GM19351 (cell line): Measurements from ENCODE around the gene TMEM204.

Source experiments
- ATAC-seq: cut with Tn5 transposase; IDR thresholded peaks from one replicate; pipeline ENCODE4 v1.9.1; 2021; ENCODE audit warnings: mild to moderate bottlenecking, moderate library complexity; ENCODE audit not compliant: unreplicated experiment

Gene TMEM204

DNA sequence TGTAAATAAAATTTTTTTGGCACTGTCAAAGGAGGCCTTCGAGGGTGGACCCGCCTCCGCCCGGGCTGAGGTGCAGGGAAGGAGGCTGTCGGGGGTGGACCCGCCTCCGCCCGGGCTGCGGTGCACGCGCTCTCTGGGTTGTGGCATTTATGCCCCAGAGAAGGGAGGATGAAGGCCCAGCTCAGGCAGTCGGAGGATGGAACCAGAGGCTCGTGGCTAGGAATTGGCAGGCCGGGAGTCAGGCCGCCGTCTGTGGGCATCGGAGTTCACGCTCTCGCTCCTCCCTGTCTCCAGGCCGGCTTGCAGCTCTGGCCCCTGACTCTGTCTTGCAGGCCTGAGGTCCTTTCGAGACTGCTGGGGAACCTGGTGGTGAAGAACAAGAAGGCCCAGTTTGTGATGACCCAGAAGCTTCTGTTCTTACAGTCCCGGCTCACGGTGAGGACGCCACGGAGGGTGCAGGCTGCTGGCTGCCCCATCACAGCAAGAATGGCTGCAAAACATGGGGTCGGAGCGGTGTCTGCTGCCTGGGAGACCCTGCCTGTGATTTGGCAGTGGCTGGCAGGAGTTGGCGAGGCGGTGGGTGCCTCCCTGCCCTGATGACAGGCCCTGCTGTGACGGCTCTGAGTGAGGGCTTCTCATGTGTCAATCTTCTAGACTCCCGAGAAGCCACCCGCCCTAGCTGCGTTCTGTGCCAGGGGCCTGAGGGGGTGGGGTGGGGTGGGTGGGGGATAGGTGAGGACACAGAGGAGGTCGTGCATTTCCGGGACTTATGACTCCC lies 34.4 kb upstream of the TMEM204 start:
- no peak for ATAC-seq

DNA sequence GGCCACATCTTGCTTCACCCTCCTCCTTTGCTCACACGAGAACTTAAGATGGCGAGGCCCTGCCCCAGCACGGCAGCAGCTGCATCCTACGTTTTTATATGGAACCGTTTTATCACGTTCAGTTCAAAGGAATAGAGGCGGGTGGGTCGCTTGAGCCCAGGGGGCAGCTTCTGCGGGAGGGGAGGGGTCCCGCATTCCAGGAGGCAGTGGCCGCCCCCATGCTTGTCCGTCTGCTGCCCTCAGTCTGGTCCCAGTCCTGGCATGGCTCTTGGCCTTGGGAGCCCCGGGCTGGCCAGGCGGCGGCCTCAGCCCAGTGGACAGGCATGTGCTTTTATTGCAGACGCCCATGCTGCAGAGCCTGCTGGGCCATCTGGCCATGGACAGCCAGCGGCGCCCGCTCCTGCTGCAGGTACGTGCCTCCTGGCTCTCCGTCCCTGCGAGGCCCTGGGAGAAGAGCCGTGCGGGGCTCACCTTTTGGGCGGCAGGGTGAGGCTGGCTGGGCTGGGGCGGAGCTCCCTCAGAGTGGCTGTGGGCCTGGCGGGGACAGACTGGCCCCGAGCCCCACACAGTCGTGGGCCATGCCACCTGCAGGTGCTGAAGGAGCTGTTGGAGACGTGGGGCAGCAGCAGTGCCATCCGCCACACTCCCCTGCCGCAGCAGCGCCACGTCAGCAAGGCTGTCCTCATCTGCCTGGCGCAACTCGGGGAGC lies 33.6 kb upstream of the TMEM204 start:
- no peak for ATAC-seq

DNA sequence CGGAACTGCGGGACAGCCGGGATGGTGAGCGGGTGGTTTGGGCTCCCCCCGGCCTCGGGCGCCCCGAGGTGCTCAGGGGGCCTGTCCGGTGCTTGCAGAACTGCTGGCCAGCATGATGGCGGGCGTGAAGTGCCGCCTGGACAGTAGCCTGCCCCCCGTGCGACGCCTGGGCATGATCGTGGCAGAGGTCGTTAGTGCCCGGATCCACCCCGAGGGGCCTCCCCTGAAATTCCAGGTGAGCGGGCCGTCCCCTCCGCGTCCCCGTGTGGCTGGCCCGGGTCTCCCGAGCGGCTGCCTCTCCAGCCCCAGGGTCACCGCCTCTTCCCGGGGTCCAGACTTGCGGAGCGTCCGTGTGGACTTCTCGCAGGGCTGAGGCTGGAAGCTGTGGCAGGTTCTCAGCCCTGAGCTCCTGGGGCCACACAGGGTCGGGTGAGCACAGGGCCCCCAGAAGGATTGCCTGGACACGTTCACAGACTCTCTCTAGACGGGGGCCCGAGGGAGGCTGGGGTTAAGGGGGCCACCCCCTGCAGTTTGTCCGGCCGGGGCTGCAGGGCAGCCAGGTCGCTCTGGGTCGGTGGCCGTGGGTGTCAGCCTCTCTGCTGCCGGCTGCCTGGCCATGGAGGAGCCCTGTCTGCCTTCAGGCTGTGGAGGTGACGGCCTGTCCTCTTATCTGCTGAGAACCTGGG lies 32.9 kb upstream of the TMEM204 start:
- ATAC-seq, result no peak

DNA sequence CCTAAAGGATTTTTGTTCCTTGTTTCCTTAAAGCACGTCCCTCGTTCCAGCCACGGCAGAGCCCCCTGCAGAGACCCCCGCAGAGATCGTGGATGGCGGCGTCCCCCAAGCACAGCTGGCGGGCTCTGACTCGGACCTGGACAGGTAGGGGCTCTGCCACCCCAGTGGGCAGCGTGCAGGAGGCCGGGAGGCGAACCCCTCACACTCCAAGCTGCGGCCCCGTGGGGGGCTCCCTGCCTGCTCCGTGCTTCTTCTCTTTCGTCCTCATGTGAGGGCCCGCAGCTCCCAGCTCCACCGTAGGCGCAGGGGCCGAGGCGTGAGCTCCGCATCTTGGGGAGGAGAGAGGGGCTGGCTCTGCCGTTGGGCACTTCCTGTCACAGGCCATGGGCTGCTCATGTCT lies 31.8 kb upstream of the TMEM204 start:
- no peak for ATAC-seq

DNA sequence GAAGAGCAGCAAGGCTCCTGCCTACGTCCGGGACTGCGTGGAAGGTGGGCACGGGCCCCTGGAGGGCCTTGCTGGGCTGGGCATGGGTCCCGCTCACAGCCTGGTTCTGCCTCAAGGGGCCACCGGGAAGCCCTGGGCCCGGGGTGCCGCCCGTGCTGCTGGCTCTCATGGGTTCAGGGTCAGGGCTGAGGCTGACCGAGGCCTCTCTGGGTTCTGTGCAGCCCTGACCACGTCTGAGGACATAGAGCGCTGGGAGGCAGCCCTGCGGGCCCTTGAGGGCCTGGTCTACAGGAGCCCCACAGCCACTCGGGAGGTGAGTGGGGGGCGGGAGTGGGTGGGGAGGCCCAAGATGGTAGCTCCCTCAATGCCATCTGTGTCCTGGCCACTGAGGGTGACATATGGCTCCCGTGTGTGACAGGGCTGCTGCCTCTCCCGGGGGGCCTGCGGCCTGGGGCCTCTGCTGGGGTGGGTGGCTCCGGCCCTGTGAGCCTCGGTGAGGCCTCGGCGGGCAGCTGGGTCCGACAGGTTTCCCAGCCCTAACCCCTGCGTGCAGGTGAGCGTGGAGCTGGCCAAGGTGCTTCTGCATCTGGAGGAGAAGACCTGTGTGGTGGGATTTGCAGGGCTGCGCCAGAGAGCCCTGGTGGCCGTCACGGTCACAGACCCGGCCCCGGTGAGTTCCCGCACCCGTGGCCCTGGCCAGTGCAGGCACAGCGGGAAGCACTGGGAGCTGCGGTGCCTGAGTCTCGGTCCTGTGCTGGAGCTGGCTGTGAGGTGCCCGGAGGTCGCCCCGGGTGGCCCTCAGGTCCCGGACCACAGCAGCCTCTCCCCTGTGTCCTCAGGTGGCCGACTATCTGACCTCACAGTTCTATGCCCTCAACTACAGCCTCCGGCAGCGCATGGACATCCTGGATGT lies 31.1 kb upstream of the TMEM204 start:
- no peak for ATAC-seq

DNA sequence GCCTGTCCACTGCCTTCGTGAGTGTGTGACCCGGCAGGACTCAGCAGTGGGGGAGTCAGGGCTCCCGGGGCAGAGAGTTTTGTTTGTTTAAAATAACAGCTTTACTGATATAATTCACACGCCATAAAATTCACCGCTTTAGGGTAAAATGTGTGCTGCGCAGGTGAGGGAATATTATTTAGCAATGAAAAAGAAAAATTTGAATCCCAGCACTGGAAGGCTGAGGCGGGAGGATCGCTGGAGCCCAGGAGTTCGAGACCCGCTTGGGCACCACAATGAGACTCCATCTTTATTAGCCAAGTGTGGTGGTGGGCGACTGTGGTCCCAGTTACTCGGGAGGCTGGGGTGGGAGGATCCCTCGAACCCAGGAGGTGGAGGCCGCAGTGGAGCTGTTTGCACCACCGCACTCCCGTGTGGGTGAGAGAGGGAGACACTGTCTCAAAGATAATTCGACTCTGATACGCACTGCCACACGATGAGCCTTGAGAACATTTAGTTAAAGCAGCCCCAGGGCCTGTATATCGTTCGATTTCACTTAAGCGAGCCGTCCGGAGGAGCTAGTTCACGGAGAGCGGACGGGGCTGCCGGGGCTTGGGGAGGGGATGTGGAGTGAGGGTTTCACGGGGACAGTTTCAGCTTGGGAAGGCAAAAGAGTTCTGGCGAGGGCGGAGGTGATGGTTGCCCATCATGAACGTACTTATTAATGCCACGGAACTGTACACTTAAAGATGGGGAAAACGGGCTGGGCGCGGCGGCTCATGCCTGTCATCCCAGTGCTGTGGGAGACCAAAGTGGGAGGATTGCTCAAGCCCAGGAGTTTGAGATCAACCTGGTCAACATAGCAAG lies 30.1 kb upstream of the TMEM204 start:
- no peak for ATAC-seq

DNA sequence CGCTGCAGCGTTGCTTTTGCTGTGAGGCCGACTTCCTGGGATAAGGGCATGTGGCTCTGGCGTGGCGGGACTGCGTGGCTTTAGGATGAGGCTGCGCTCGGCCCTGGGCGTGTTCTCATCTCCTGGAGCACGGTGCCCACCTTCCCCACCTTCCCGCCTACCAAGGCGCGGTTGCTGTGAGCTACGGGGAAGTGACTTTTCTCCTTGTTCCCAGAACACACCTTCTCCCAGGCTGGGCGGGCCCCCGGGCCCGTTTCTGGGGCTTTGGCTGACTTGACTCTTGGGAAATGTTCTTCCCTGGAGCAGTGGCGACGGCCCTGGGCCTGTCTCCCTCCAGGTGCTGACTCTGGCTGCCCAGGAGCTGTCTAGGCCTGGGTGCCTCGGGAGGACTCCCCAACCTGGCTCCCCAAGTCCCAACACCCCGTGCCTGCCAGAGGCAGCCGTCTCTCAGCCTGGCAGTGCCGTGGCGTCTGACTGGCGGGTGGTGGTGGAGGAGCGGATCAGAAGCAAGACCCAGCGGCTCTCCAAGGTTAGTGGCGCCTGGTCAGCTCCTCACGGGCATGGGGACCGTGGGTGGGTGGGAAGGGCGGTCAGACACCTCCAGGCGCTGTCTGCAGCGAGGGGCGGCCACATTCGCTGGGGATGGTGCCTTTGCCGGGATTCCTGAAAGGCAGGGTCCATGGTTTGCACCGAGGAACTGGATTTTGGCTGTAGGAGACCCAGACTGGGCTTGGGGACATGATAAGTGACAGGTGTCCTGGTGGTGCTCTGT lies 28.2 kb upstream of the TMEM204 start:
- no peak for ATAC-seq

DNA sequence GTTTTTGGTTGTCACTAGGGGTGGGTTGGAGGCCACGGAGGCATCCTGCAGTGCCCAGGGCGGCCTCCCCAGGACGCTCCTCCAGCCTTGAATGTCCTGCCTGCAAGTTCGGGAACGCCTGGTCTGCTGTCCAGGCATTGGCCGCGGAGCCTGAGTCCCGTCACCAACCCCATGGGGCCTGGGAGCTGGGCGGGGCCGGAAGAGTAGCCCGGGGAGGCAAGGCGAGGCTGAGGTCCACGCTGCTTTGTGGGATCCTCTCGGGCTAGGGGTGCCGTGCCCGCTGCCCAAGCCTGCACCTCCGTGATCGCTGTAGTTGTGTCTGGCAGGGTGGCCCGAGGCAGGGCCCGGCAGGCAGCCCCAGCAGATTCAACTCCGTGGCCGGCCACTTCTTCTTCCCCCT lies 27.6 kb upstream of the TMEM204 start:
- no peak for ATAC-seq

DNA sequence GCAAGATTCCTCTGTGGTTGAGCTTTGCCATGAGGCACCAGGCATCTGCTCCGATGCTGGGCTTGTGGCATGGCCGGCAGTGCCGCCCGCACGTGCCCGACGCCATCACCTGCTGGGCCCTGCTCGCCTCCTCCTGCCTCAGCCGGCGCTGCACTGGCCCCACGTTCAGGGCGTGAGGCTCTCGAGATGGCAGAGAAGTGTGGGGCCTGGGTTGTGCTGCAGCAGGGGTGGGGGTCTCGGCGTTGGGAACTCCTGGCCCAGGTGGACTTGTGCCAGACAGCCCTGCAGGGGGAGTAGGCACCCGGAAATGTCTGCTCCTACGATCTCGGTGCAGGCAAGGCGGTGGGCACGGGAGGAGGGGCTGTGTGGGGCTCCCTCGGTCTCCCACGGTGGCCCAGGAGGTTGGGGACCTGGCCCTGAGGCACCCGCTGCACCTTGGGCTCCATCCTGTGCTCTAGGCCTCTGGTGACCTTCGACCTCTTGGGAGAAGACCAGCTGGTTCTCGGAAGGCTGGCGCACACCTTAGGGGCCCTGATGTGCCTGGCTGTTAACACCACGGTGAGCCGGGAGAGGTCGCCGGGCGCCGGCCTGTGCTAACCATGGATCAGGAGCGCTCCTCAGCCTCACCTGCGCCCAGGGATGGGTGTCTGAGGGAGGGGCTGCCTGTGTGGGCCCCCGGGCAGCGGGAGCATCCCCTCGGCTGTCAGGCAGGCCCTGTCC lies 26.8 kb upstream of the TMEM204 start:
- no peak for ATAC-seq

DNA sequence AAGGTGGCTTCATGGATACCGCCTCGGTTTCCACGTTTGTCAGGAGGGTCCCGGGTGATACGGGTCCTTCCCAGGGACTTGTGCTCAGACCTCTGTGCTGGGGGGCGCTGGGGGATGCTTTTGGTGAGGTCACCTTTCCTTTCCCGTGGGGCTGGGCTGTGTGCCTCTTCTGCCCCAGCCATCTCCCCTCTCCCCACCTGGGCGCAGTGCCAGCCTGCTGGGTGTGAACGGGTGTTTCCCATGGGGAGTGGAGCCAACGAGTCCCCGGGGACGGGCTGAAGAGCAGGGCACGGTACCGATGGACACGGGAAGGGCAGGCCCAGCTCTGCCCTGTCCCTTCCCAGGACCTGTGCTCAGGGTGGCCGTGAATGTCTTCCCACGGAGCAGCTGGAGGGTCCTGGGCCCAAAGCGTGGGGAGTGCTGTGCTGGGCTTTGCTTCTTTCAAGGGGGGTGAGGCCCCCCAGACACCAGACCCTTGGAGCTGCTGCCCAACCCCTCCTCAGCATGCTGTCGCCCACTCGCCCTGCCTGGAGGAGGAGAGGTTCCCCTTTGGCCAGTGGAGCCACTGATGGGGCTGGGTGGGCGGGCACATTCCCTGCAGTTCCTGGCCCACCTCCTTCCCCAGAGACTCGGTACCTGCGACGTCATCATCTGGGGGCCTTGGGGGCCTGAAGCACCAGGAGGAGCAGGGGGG lies 24.8 kb upstream of the TMEM204 start:
- no peak for ATAC-seq

DNA sequence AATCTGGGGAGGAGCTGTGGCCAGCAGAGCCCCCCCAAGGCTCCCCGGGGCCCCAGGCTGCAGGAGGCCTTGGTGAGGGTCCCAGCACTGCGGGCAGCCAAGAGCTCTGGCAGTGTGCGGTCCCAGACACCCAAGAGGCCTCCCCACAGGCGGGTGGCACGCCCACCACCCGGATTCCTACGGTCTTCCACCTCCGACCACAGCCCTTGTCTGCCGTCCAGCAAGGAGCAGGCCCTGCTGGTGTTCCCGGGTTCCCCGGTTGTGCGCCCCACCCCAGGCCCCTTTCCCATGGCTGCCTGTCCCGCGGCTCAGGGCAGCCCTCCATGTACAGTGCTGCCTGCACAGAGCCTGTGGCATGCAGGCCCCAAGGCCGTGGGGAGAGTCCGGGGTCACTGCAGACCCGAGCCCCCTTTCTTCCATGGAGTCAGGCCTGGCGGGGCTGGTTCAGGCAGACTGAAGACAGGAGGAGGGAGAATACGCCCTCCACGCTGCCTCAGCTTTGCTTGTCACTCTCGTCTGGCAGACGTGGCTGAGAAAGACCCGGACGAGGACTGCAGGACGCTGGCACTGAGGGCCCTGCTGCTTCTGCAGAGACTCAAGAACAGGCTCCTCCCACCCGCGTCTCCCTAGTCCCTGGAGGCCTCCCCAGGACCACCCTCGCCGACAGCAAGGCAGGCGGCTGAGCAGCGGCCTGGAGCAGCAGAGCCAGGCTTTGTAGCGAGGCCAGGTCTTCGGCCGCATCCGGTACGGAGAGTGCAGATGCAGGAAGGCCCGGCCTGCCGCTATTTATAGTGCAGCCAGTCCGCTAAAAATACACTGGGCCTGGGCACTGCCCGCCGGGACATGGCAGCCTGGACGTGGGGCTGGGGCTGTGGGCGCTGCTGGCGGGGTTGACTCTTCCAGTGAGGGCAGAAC lies 23.9 kb upstream of the TMEM204 start:
- ATAC-seq, result no peak

DNA sequence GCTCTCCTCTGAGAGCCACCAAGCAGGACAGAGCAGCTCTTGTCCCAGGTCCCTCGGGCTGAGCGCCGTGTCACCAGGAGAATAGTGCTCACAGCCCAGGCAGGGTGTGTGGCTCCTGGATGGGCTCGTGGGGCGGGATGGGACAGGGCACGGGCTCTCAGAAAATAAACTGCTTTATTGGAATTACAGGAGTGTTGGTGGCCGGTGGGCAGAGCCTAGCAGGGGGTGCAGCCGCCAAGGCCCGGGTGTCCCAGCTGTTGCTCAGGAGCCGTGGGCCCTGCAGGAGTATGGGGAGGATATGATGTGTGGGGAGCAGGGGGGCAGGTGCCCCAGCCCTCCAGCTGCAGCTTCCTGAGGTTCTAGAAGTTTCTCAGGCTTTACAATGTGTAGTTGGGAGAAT lies 23.2 kb upstream of the TMEM204 start:
- ATAC-seq, result no peak

DNA sequence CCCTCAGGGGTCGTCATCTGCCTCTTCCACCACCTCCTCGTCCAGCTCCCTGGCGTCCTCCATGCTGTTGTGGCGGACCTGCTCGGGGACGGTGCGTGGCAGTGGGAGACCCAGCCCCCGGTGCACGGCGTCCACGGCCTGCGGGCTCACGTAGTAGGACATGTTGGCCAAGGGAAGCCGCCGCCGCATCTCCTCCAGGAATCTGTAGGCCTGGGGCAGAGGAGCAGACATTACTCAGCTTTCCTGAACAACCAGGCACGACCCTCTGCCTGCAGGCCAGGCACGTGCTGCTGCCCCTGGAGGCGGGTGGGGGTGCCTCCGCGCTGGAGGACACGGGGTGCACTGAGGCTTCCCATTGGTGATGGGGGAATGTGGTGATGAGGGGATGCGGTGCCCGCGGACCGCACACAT lies 22.5 kb upstream of the TMEM204 start:
- no peak for ATAC-seq

DNA sequence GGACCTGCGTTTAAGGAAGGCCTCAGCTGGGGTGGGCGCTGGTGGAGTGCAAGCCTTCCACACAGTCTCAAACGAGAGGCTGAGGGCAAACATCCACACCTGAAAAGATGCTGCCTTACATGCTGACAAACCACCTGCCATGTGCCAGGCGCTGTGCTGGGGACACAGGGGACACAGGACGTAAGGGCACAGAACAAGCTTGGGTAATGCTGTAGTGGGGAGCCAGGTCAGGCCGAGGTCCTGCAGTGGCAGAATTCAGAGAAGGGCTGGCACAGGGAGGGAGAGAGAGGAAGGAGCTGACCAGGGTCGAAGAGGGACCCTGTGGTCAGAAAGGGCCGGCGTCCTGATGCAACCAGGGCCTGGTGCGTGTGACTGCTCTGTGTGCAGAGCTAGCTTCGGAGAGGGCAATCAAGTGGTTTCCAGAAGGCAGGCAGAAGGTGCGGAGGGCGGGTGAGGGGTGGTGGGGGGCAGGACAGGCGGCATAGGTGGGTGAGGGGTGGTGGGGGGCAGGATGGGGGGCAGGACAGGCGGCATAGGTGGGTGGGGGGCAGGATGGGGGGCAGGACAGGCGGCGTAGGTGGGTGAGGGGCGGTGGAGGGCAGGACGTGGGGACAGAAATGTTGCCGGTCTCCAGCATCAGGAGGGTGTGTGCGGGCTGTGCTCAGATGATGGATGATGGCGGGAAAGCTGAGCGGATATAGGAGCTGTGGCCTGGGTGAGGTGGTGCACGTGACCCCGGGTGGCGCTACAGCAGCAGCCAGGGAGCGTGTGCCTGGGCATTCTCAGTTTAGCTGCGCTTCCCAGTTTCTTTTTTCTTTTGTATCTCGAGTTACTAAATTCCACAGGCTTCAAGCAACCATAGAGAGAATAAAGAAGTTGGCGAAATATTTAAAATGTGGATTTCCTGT lies 21.6 kb upstream of the TMEM204 start:
- no peak for ATAC-seq

DNA sequence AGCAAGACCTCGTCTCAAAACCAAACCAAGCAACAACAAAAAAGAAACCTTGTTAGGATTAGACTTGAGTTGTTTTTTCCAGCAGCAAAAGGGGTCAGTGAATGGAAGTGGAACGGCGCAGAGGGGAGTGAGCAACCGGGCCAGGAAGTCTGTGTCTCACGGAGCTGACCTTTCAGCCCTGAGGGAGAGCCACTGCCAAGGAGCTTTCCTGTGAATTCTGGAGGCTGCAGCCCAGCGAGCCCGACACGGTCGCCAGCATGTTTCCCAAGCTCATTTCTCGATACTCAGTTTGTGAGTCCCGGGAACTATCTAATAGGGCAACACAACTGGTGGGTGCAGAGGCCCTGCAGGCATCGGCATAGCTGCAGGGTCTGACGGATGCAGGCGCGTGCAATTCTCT lies 20.7 kb upstream of the TMEM204 start:
- ATAC-seq, result no peak

DNA sequence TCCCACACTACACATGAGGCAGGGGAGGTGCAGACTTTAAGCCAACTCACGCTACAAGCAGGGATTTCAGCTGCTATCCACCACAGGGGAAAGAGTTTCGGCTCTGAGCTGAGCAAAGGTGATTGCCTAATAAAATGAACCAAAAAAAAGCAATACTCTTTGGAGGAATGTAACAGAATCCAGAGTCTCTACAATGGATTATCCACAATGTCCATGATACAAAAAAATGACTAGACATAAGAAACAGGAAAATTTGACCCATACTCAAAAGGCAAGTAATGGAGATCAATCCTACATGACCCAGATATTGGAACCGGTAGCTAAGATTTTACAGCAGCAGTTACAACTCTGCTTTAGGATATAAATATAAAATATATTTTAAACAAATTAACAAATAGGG lies 19.0 kb upstream of the TMEM204 start:
- no peak for ATAC-seq
